GM18526 (cell line): ENCODE measurements around the gene SPRTN.

Experiments used
- POLR2A ChIP-seq: IDR thresholded peaks from 3 replicates; pipeline ENCODE4 v1.6.1; 2011; ENCODE audit not compliant: insufficient read length; ENCODE audit errors: extremely low read depth

Gene SPRTN

GRCh38 chr1:231357831-231358354, 19.8 kb downstream of the SPRTN start:
- TF ChIP-seq POLR2A, result no peak

- no peak for TF ChIP-seq POLR2A
Measured at GRCh38 chr1:231359113-231359512, 21.0 kb downstream of the SPRTN start.

GRCh38 chr1:231362325-231362724, 24.2 kb downstream of the SPRTN start:
- TF ChIP-seq POLR2A, result no peak

- no peak for TF ChIP-seq POLR2A
Measured at GRCh38 chr1:231363624-231364023, 25.5 kb downstream of the SPRTN start.

- TF ChIP-seq POLR2A, result no peak
Measured at GRCh38 chr1:231364192-231364591, 26.1 kb downstream of the SPRTN start.

- no peak for TF ChIP-seq POLR2A
Measured at GRCh38 chr1:231369282-231369681, 31.2 kb downstream of the SPRTN start.

GRCh38 chr1:231372501-231372900, 34.4 kb downstream of the SPRTN start:
- no peak for TF ChIP-seq POLR2A

- TF ChIP-seq POLR2A, result no peak
Measured at GRCh38 chr1:231374394-231374793, 36.3 kb downstream of the SPRTN start.

- no peak for TF ChIP-seq POLR2A
Measured at GRCh38 chr1:231376101-231376500, 38.0 kb downstream of the SPRTN start.

GRCh38 chr1:231376875-231377549, 38.9 kb downstream of the SPRTN start:
- TF ChIP-seq POLR2A, result no peak

- no peak for TF ChIP-seq POLR2A
Measured at GRCh38 chr1:231381729-231382128, 43.6 kb downstream of the SPRTN start.

- TF ChIP-seq POLR2A, result no peak
Measured at GRCh38 chr1:231382426-231382825, 44.3 kb downstream of the SPRTN start.

GRCh38 chr1:231383159-231383860, 45.2 kb downstream of the SPRTN start:
- no peak for TF ChIP-seq POLR2A

- no peak for TF ChIP-seq POLR2A
Measured at GRCh38 chr1:231384696-231385415, 46.8 kb downstream of the SPRTN start.

- no peak for TF ChIP-seq POLR2A
Measured at GRCh38 chr1:231385416-231385748, 47.3 kb downstream of the SPRTN start.

GRCh38 chr1:231386466-231386865, 48.4 kb downstream of the SPRTN start:
- no peak for TF ChIP-seq POLR2A
